H9 (cell line): ENCODE measurements around the gene ORM2. TPM values are rescaled to one million over a fixed set of nuclear protein-coding genes. Genes with fewer than 3 reads are reported as not detected.
"Not testable (repeated sequence)": the region's sequence is repeated elsewhere in the genome, so short reads cannot be mapped to it uniquely, and the experiment has no call there.

Source experiments
- DNase-seq: peaks from one replicate; pipeline ENCODE4 v3.0.0-alpha.2; 2017
- H2AFZ ChIP-seq: one replicate; pipeline ENCODE4 v1.6.1; 2013; ENCODE audit warnings: mild to moderate bottlenecking, low read length, control low read depth, moderate library complexity
- H2AK5ac ChIP-seq: 2 replicates; pipeline ENCODE4 v1.6.1; 2013; ENCODE audit warnings: low read length, control low read depth, mixed read lengths; ENCODE audit not compliant: insufficient read length
- H2BK120ac ChIP-seq: one replicate; pipeline ENCODE4 v1.6.1; 2013; ENCODE audit warnings: low read depth, mild to moderate bottlenecking, low read length, control low read depth, inconsistent platforms; ENCODE audit not compliant: poor library complexity, severe bottlenecking
- H2BK12ac ChIP-seq: 2 replicates; pipeline ENCODE4 v1.6.1; 2013; ENCODE audit warnings: low read length, control low read depth, mixed read lengths, low read depth; ENCODE audit not compliant: insufficient read length
- H2BK15ac ChIP-seq: 2 replicates; pipeline ENCODE4 v1.6.1; 2013; ENCODE audit warnings: low read depth, low read length, control low read depth
- H2BK20ac ChIP-seq: one replicate; pipeline ENCODE4 v1.6.1; 2013; ENCODE audit warnings: low read depth, mild to moderate bottlenecking, low read length, control low read depth, inconsistent platforms; ENCODE audit not compliant: poor library complexity, severe bottlenecking
- H2BK5ac ChIP-seq: 2 replicates; pipeline ENCODE4 v1.6.1; 2013; ENCODE audit warnings: low read length, control low read depth, mixed read lengths; ENCODE audit not compliant: insufficient read length
- H3K14ac ChIP-seq: 2 replicates; pipeline ENCODE4 v1.6.1; 2013; ENCODE audit warnings: low read length, control low read depth; ENCODE audit not compliant: insufficient read depth
- H3K18ac ChIP-seq: 2 replicates; pipeline ENCODE4 v1.6.1; 2013; ENCODE audit warnings: low read depth, mild to moderate bottlenecking, mixed read lengths, low read length, control low read depth; ENCODE audit not compliant: insufficient read length
- H3K23ac ChIP-seq: 2 replicates; pipeline ENCODE4 v1.6.1; 2013; ENCODE audit warnings: low read length, control low read depth, mixed read lengths, low read depth; ENCODE audit not compliant: insufficient read length
- H3K23me2 ChIP-seq: 2 replicates; pipeline ENCODE4 v1.6.1; 2013; ENCODE audit warnings: low read depth, mild to moderate bottlenecking, mixed read lengths, low read length, control low read depth; ENCODE audit not compliant: insufficient read length, poor library complexity, severe bottlenecking
- H3K27ac ChIP-seq: 2 replicates; pipeline ENCODE4 v1.5.1; 2013; ENCODE audit warnings: low read length, control low read depth, mixed read lengths, low read depth; ENCODE audit not compliant: insufficient read length
- H3K27me3 ChIP-seq: 2 replicates; pipeline ENCODE4 v1.6.1; 2013; ENCODE audit warnings: low read length, control low read depth, inconsistent platforms; ENCODE audit not compliant: insufficient read depth
- H3K4ac ChIP-seq: 2 replicates; pipeline ENCODE4 v1.6.1; 2013; ENCODE audit warnings: low read depth, mild to moderate bottlenecking, control low read depth, inconsistent platforms, low read length, moderate library complexity
- H3K4me1 ChIP-seq: 2 replicates; pipeline ENCODE4 v1.6.1; 2013; ENCODE audit warnings: low read length, control low read depth, inconsistent platforms; ENCODE audit not compliant: insufficient read depth
- H3K4me2 ChIP-seq: 2 replicates; pipeline ENCODE4 v1.6.1; 2013; ENCODE audit warnings: low read length, control low read depth, mixed read lengths; ENCODE audit not compliant: insufficient read length, insufficient read depth
- H3K56ac ChIP-seq: 2 replicates; pipeline ENCODE4 v1.6.1; 2013; ENCODE audit warnings: low read depth, mild to moderate bottlenecking, mixed read lengths, low read length, control low read depth; ENCODE audit not compliant: insufficient read length
- H3K79me1 ChIP-seq: 2 replicates; pipeline ENCODE4 v1.6.1; 2013; ENCODE audit warnings: low read depth, mild to moderate bottlenecking, moderate library complexity, low read length, control low read depth, inconsistent platforms; ENCODE audit not compliant: insufficient read depth, poor library complexity, severe bottlenecking
- H3K79me2 ChIP-seq: 2 replicates; pipeline ENCODE4 v1.6.1; 2013; ENCODE audit warnings: low read length, control low read depth, inconsistent platforms; ENCODE audit not compliant: insufficient read depth
- H3K9ac ChIP-seq: 2 replicates; pipeline ENCODE4 v1.6.1; 2013; ENCODE audit warnings: low read length, control low read depth, mixed read lengths; ENCODE audit not compliant: insufficient read length; ENCODE audit errors: extremely low read depth
- H3K9me3 ChIP-seq: one replicate; pipeline ENCODE4 v1.6.1; 2013; ENCODE audit warnings: low read depth, low read length, inconsistent platforms; ENCODE audit not compliant: control insufficient read depth
- H3T11ph ChIP-seq: one replicate; pipeline ENCODE4 v1.6.1; 2013; ENCODE audit warnings: mild to moderate bottlenecking, low read length, control low read depth, inconsistent platforms
- H4K20me1 ChIP-seq: one replicate; pipeline ENCODE4 v1.6.1; 2013; ENCODE audit not compliant: control insufficient read depth, insufficient read length, insufficient read depth
- H4K5ac ChIP-seq: 2 replicates; pipeline ENCODE4 v1.6.1; 2013; ENCODE audit warnings: low read depth, mild to moderate bottlenecking, mixed read lengths, low read length, control low read depth; ENCODE audit not compliant: insufficient read length
- H4K8ac ChIP-seq: replicated peaks from 2 replicates; pipeline ENCODE4 v1.6.1; 2013; ENCODE audit warnings: low read length, control low read depth, mixed read lengths, low read depth; ENCODE audit not compliant: insufficient read length
- H4K91ac ChIP-seq: 2 replicates; pipeline ENCODE4 v1.6.1; 2013; ENCODE audit warnings: low read depth, mild to moderate bottlenecking, moderate library complexity, mixed read lengths, low read length, control low read depth; ENCODE audit not compliant: insufficient read length
- H3K27ac Mint-ChIP-seq, 3 experiments: 2 replicates in 2 of 3; 3 replicates in 1 of 3; pipeline ENCODE4 v1.8.0; 2020 to 2021; ENCODE audit warnings: mixed read lengths in 3 of 3, mild to moderate bottlenecking in 1 of 3, moderate library complexity in 1 of 3
- H3K27me3 Mint-ChIP-seq: 2 replicates; pipeline ENCODE4 v1.8.0; 2021; ENCODE audit warnings: low read depth, mild to moderate bottlenecking, moderate library complexity, mixed read lengths
- H3K36me3 Mint-ChIP-seq, 3 experiments: 2 replicates in 2 of 3; 3 replicates in 1 of 3; pipeline ENCODE4 v1.8.0; 2020 to 2021; ENCODE audit warnings: low read depth in 3 of 3, mixed read lengths in 3 of 3; ENCODE audit not compliant: insufficient read depth in 1 of 3
- H3K4me1 Mint-ChIP-seq, 2 experiments: 2 replicates each; pipeline ENCODE4 v1.8.0; 2020; ENCODE audit warnings: mixed read lengths in 2 of 2
- H3K4me3 Mint-ChIP-seq, 2 experiments: 2 replicates in 1 of 2; 3 replicates in 1 of 2; pipeline ENCODE4 v1.8.0; 2020 to 2021; ENCODE audit warnings: mild to moderate bottlenecking in 2 of 2, mixed read lengths in 2 of 2, moderate library complexity in 1 of 2
- H3K9me3 Mint-ChIP-seq, 2 experiments: 2 replicates in 1 of 2; 3 replicates in 1 of 2; pipeline ENCODE4 v1.8.0; 2020; ENCODE audit warnings: mild to moderate bottlenecking in 2 of 2, mixed read lengths in 2 of 2, moderate library complexity in 1 of 2
- CTCF ChIP-seq: fragments of 200-600 bp; sonication (generic); conservative IDR thresholded peaks from 3 replicates; pipeline ENCODE4 v1.8.0; 2021; ENCODE audit warnings: antibody characterized with exemption, mild to moderate bottlenecking
- WGBS: extraction: QIAGEN DNeasy Blood & Tissue Kit; methylation state at CpG from one replicate; pipeline ENCODE4 v1.1.7; 2013; ENCODE audit warnings: missing lambda C conversion rate, low lambda C conversion rate, mixed read lengths; ENCODE audit not compliant: insufficient read length; ENCODE audit errors: extremely low coverage; 5-methylcytosine and 5-hydroxymethylcytosine counted together
- total RNA-seq: library from RNA; stranded (reverse); gene quantifications from 2 replicates; pipeline ENCODE4 v1.2.1, GENCODE V29; 2021

Gene ORM2
- total RNA-seq, 1 experiment from 2014 or later: 1.2 TPM

GRCh38 chr9:114321759-114322158 lies 7.9 kb upstream of the ORM2 start:
- Histone ChIP-seq H3K27me3 (no peaks in the 10 kb centered on the region), H3K27ac (no peak overlapping the region), H3K4ac (no peak overlapping the region), H3K4me2 (no peak overlapping the region), H3K79me1 (no peaks in the 10 kb centered on the region), H3T11ph (no peak overlapping the region), H2AK5ac (no peak overlapping the region), H3K9me3 (no peaks in the 10 kb centered on the region), H3K4me1 (no peaks in the 10 kb centered on the region), H3K56ac (no peak overlapping the region), H2AFZ (no peak overlapping the region), H3K18ac (no peak overlapping the region), H2BK120ac (no peak overlapping the region), H3K9ac (no peak overlapping the region), H2BK12ac (no peak overlapping the region), H3K14ac (no peak overlapping the region), H3K23me2 (no peaks in the 10 kb centered on the region), H2BK15ac (no peak overlapping the region), H4K20me1 (no peaks in the 10 kb centered on the region), H3K79me2 (no peaks in the 10 kb centered on the region), H4K91ac (no peak overlapping the region), H4K5ac (no peak overlapping the region), H3K23ac (no peak overlapping the region), H4K8ac (no peak overlapping the region), H2BK20ac (no peak overlapping the region), H2BK5ac (no peak overlapping the region)
- H3K27ac Mint-ChIP-seq: no peak overlapping the region
- H3K27me3 Mint-ChIP-seq: peaks cover 6% of the 10 kb centered on the region
- DNase-seq: no peak
- no peak for TF ChIP-seq CTCF
- WGBS: no CpG with 5 or more reads among the region's 8 CpGs
- H3K4me1 Mint-ChIP-seq: peaks cover 0 to 3% of the 10 kb centered on the region in 2 experiments; a peak in 1 of 4 replicates
- H3K9me3 Mint-ChIP-seq: no peaks in the 10 kb centered on the region
- H3K36me3 Mint-ChIP-seq: no peaks in the 10 kb centered on the region
- no peak overlapping the region for H3K4me3 Mint-ChIP-seq

- H2BK120ac ChIP-seq, H4K20me1 ChIP-seq, H2BK15ac ChIP-seq, DNase-seq, H3K56ac ChIP-seq, H3K36me3 Mint-ChIP-seq, H2AFZ ChIP-seq, H3K23ac ChIP-seq, H3K4me2 ChIP-seq, H2BK5ac ChIP-seq, H3K14ac ChIP-seq, H3T11ph ChIP-seq, H3K4me1 Mint-ChIP-seq, H4K8ac ChIP-seq, H2AK5ac ChIP-seq, H4K91ac ChIP-seq, H3K9ac ChIP-seq, H2BK12ac ChIP-seq, H3K9me3 ChIP-seq, H3K4me1 ChIP-seq, H3K79me1 ChIP-seq, H3K23me2 ChIP-seq, H3K4me3 Mint-ChIP-seq, H3K79me2 ChIP-seq, H3K27me3 ChIP-seq, H3K27ac Mint-ChIP-seq, H4K5ac ChIP-seq, H3K18ac ChIP-seq, H2BK20ac ChIP-seq, H3K4ac ChIP-seq, H3K27ac ChIP-seq, H3K27me3 Mint-ChIP-seq, H3K9me3 Mint-ChIP-seq: not testable (repeated sequence)
- no CpG with 5 or more reads among the region's 12 CpGs for whole genome bisulfite sequencing
Measured at GRCh38 chr9:114322160-114322818, 7.4 kb upstream of the ORM2 start.
